Mammary epithelial cell (primary cell): ENCODE measurements around the gene CUL4A.

ENCODE experiments used
- CTCF ChIP-seq, 2 donors: IDR thresholded peaks in 1 of 2; conservative IDR thresholded peaks in 1 of 2; 2 replicates each; pipeline ENCODE4 v1.5.1; 2011 to 2012; ENCODE audit warnings: inconsistent platforms in 2 of 2, low read length in 2 of 2, mild to moderate bottlenecking in 2 of 2, control low read depth in 1 of 2, low read depth in 1 of 2; ENCODE audit not compliant: insufficient read depth in 1 of 2; ENCODE audit errors: extremely low read depth in 1 of 2
- EZH2 ChIP-seq: IDR thresholded peaks from 2 replicates; pipeline ENCODE4 v1.6.1; 2012; ENCODE audit warnings: low read length, inconsistent platforms, borderline replicate concordance

GRCh38 chr13:113288880-113289279 is 79.5 kb downstream of the CUL4A start:
- TF ChIP-seq CTCF (conservative IDR thresholded peaks at IDR 0.05 in 1 of 2, IDR thresholded peaks at IDR 0.05 in 1 of 2; ENCODE audit: extremely low read depth in 1 of 2, insufficient read depth in 1 of 2, low read depth in 1 of 2, low read length in 2 of 2) (no peak), EZH2 (no peak)
